ENCODE measurements around the gene NHLRC4.

NHLRC4 gene

GRCh38 chr16:527015-527903, 39.5 kb upstream of the NHLRC4 start, which contains the start of gene CAPN15:
Gene CAPN15 (plus strand): TSS chr16:527712. CDS start chr16:546839, 19,127 bp downstream.
- H3K27ac ChIP-seq = peak within 1 kb of the TSS; percentile 94
- TF ChIP-seq CTCF (IDR thresholded peaks at IDR 0.05) (no peak), ZFX (IDR thresholded peaks at IDR 0.05; ENCODE audit: borderline replicate concordance) (no peak)

GRCh38 chr16:528111-529011, 38.4 kb upstream of the NHLRC4 start:
- H3K27ac ChIP-seq = peak overlapping the region; percentile 94
- TF ChIP-seq ZFX (IDR thresholded peaks at IDR 0.05; ENCODE audit: borderline replicate concordance) (no peak), CTCF (IDR thresholded peaks at IDR 0.05) (no peak)

- TF ChIP-seq CTCF (IDR thresholded peaks at IDR 0.05) (no peak), ZFX (IDR thresholded peaks at IDR 0.05; ENCODE audit: borderline replicate concordance) (no peak)
- H3K27ac ChIP-seq = peak overlapping the region; percentile 94
Observed at GRCh38 chr16:529012-529575, 37.7 kb upstream of the NHLRC4 start.

GRCh38 chr16:530111-530817, 36.5 kb upstream of the NHLRC4 start:
- TF ChIP-seq CTCF (IDR thresholded peaks at IDR 0.05) = no peak
- TF ChIP-seq ZFX (IDR thresholded peaks at IDR 0.05; ENCODE audit: borderline replicate concordance) = no peak
- H3K27ac ChIP-seq = no peak overlapping the region

GRCh38 chr16:531494-532125, 35.2 kb upstream of the NHLRC4 start:
- no peak for TF ChIP-seq CTCF (IDR thresholded peaks at IDR 0.05)
- no peak for TF ChIP-seq ZFX (IDR thresholded peaks at IDR 0.05; ENCODE audit: borderline replicate concordance)
- H3K27ac ChIP-seq = no peak overlapping the region

- TF ChIP-seq CTCF (IDR thresholded peaks at IDR 0.05) (no peak), ZFX (IDR thresholded peaks at IDR 0.05; ENCODE audit: borderline replicate concordance) (no peak)
- H3K27ac ChIP-seq = no peak overlapping the region
Observed at GRCh38 chr16:533391-534123, 33.2 kb upstream of the NHLRC4 start.

All from 22Rv1 (cell line).